Measurements from ENCODE around the gene ELP6. TPM values are rescaled to one million over a fixed set of nuclear protein-coding genes. Genes with fewer than 3 reads are reported as not detected.

The ELP6 gene
- total and polyA plus RNA-seq, 9 of the 15 experiments (the other 6 are each of a cell fraction or from before 2014, with no cell fraction given): 76.9 to 198 (median 83.3) TPM

GRCh38 chr3:47522082-47522987 lies 8.8 kb upstream of the ELP6 start (continued):
- TF ChIP-seq ID3 (CRISPR knock-in tag; IDR thresholded peaks at IDR 0.05): no peak
- TF ChIP-seq ID3 (tag; IDR thresholded peaks at IDR 0.05): peak; percentile 90
- TF ChIP-seq STAT5B (CRISPR knock-in tag; IDR thresholded peaks at IDR 0.05): no peak
- TF ChIP-seq ZNF124 (CRISPR knock-in tag; IDR thresholded peaks at IDR 0.05): no peak
- peak; percentile 71 for TF ChIP-seq SOX6 (IDR thresholded peaks at IDR 0.05)
- TF ChIP-seq MAZ (CRISPR knock-in tag; conservative IDR thresholded peaks at IDR 0.05 in 1 of 2, IDR thresholded peaks at IDR 0.05 in 1 of 2): peak; percentile 27 to 87; a peak in 3 of 4 replicates
- TF ChIP-seq FOXP4 (CRISPR knock-in tag; IDR thresholded peaks at IDR 0.05; ENCODE audit: borderline replicate concordance): peak; percentile 81; the same call in 1 of the 2 replicates
- no peak for TF ChIP-seq CEBPZ (IDR thresholded peaks at IDR 0.05; ENCODE audit: borderline replicate concordance, low read depth, low read length)
- no peak for TF ChIP-seq ZNF584 (CRISPR knock-in tag; IDR thresholded peaks at IDR 0.05; ENCODE audit: low read depth)
- peak; percentile 69 to 72 for TF ChIP-seq FOXK2 (conservative IDR thresholded peaks at IDR 0.05 in 1 of 2, IDR thresholded peaks at IDR 0.05 in 1 of 2; ENCODE audit: low read depth in 2 of 2)
- no peak for TF ChIP-seq ZNF133 (CRISPR knock-in tag; IDR thresholded peaks at IDR 0.05)
- no peak for TF ChIP-seq ZC3H4 (CRISPR knock-in tag; IDR thresholded peaks at IDR 0.05; ENCODE audit: borderline replicate concordance)
- TF ChIP-seq HEY1 (CRISPR knock-in tag; IDR thresholded peaks at IDR 0.05; ENCODE audit: borderline replicate concordance): no peak
- peak in 1 of 2 experiments; percentile 97; a peak in 1 of 3 replicates for TF ChIP-seq CBX3 (IDR thresholded peaks at IDR 0.05; ENCODE audit: borderline replicate concordance in 1 of 2, low read length in 2 of 2)
- TF ChIP-seq ZNF277 (CRISPR knock-in tag; IDR thresholded peaks at IDR 0.05; ENCODE audit: borderline replicate concordance): no peak
- TF ChIP-seq SMAD1 (IDR thresholded peaks at IDR 0.05; ENCODE audit: low read depth, low read length, partially characterized antibody): no peak
- peak; percentile 56 for TF ChIP-seq HINFP (tag; conservative IDR thresholded peaks at IDR 0.05; ENCODE audit: low read depth)
